AG04450 (cell line): Measurements from ENCODE around the gene MAPK8IP3. TPM values are rescaled to one million over a fixed set of nuclear protein-coding genes. Genes with fewer than 3 reads are reported as not detected.

Source experiments
- CTCF ChIA-PET: fragments of 300-600, 350-600 bp; formaldehyde crosslinking; extraction: SDS; loops from one replicate; lab custom pipeline; 2022; ENCODE audit warnings: antibody characterized with exemption, inconsistent platforms; lab: Charles Lee
- POLR2A ChIA-PET: fragments of 350-600 bp; formaldehyde crosslinking; extraction: SDS; loops from one replicate; lab custom pipeline; 2021; ENCODE audit warnings: antibody characterized with exemption, inconsistent platforms; lab: Yijun Ruan, JAX
- DNase-seq: peaks from one replicate; pipeline ENCODE4 v3.0.0-alpha.2; 2011; ENCODE audit warnings: low read depth, low spot score
- H3K27ac ChIP-seq: one replicate; pipeline ENCODE4 v1.5.1; 2012; ENCODE audit warnings: low read depth, low read length, control low read depth
- H3K27me3 ChIP-seq: one replicate; pipeline ENCODE4 v1.6.0; 2012; ENCODE audit warnings: low read length; ENCODE audit not compliant: control insufficient read depth, insufficient read depth
- H3K4me3 ChIP-seq: 2 replicates; pipeline ENCODE4 v1.5.1; 2011; ENCODE audit warnings: mild to moderate bottlenecking, low read depth, low read length, control low read depth
- H3K9me3 ChIP-seq: 2 replicates; pipeline ENCODE4 v1.5.1; 2012; ENCODE audit warnings: low read length; ENCODE audit not compliant: control insufficient read depth, insufficient read depth
- CTCF ChIP-seq: IDR thresholded peaks from 2 replicates; pipeline ENCODE4 v1.5.1; 2011; ENCODE audit warnings: low read depth, low read length, control low read depth, inconsistent platforms
- polyA plus RNA-seq: library from polyadenylated mRNA; depleted of rRNA; stranded (reverse); fragments of >200 nt; gene quantifications from 2 replicates; pipeline ENCODE4 v1.2.3, GENCODE V29; 2011

The MAPK8IP3 gene
- polyA plus RNA-seq, 1 experiment, result 11.8 TPM

GRCh38 chr16:1773703-1774447 lies 67.9 kb downstream of the MAPK8IP3 start:
- no peak; the same call in 1 of the 2 replicates for TF ChIP-seq CTCF
- no peak for DNase-seq
- ChIA-PET POLR2A (interaction anchor here (1.1 to 1.5 kb wide), 4 partner anchors 9 to 191 kb away, joined by 3 to 8 read pairs (median 4); partner anchors contain the start of genes HAGH, NUBP2, RPS2 and SPSB3), CTCF (interaction anchor here (0.9 to 1.2 kb wide), 2 partner anchors 9 to 49 kb away, joined by 6 to 9 read pairs; partner anchors contain the start of genes NUBP2 and SPSB3)
- Histone ChIP-seq H3K4me3 (peak overlapping the region; percentile 77), H3K27ac (no peak overlapping the region), H3K27me3 (no peaks in the 10 kb centered on the region), H3K9me3 (peaks cover 6% of the 10 kb centered on the region; the same call in 1 of the 2 replicates)

GRCh38 chr16:1774448-1774780 lies 68.4 kb downstream of the MAPK8IP3 start:
- peaks cover 6% of the 10 kb centered on the region; the same call in 1 of the 2 replicates for H3K9me3 ChIP-seq
- ChIA-PET CTCF (interaction anchor here (0.9 to 1.2 kb wide), 2 partner anchors 8 to 49 kb away, joined by 6 to 9 read pairs; partner anchors contain the start of genes NUBP2 and SPSB3), POLR2A (interaction anchor here (1.1 to 1.4 kb wide), 2 partner anchors 8 to 190 kb away, joined by 3 to 8 read pairs; partner anchors contain the start of genes NUBP2, RPS2 and SPSB3)
- no peak for DNase-seq
- peak overlapping the region; percentile 77 for H3K4me3 ChIP-seq
- H3K27me3 ChIP-seq, result no peaks in the 10 kb centered on the region
- no peak for TF ChIP-seq CTCF
- H3K27ac ChIP-seq, result no peak overlapping the region

- Histone ChIP-seq H3K4me3 (no peak overlapping the region), H3K27me3 (no peaks in the 10 kb centered on the region), H3K9me3 (peaks cover 4% of the 10 kb centered on the region; the same call in 1 of the 2 replicates), H3K27ac (no peak overlapping the region)
- ChIA-PET CTCF (interaction anchor here (1.2 kb wide), 1 partner anchor 48 kb away, joined by 9 read pairs; no protein-coding TSS in a partner anchor), POLR2A (interaction anchor here (0.7 to 1.1 kb wide), 2 partner anchors 9 to 190 kb away, joined by 3 read pairs; partner anchors contain the start of gene RPS2)
- TF ChIP-seq CTCF, result no peak
- DNase-seq, result no peak
Observed at GRCh38 chr16:1775006-1775845, 69.2 kb downstream of the MAPK8IP3 start.

GRCh38 chr16:1775846-1776671 lies 70.1 kb downstream of the MAPK8IP3 start:
- ChIA-PET POLR2A (interaction anchor here (0.7 kb wide), 1 partner anchor 9 kb away, joined by 3 read pairs; no protein-coding TSS in a partner anchor), CTCF (interaction anchor here (0.7 kb wide), 1 partner anchor 47 kb away, joined by 4 read pairs; no protein-coding TSS in a partner anchor)
- H3K4me3 ChIP-seq, result no peak overlapping the region
- no peaks in the 10 kb centered on the region for H3K27me3 ChIP-seq
- H3K27ac ChIP-seq, result no peak overlapping the region
- H3K9me3 ChIP-seq, result no peaks in the 10 kb centered on the region; the same call in 1 of the 2 replicates
- no peak for DNase-seq
- no peak for TF ChIP-seq CTCF
